Naive B cell (primary cell): Measurements from ENCODE around the gene CAMTA1. TPM values are rescaled to one million over a fixed set of nuclear protein-coding genes. Genes with fewer than 3 reads are reported as not detected.
A peak's percentile ranks its signal among the peaks of the same experiment; 100 is the strongest.
"Not testable (repeated sequence)": the region's sequence is repeated elsewhere in the genome, so short reads cannot be mapped to it uniquely, and the experiment has no call there.

Experiments used
- ATAC-seq, 2 donors: fragments of 150-1000 bp; cut with Tn5 transposase; 2 replicates each; pipeline ENCODE4 v1.10.0; 2021; ENCODE audit warnings: low read depth in 2 of 2, mild to moderate bottlenecking in 2 of 2, moderate library complexity in 2 of 2
- DNase-seq: peaks from one replicate; pipeline ENCODE4 v3.0.0; 2022
- H3K27ac Mint-ChIP-seq, 6 donors: one replicate each; pipeline ENCODE4 v1.8.0; 2020 to 2022; ENCODE audit warnings: mild to moderate bottlenecking in 6 of 6, mixed read lengths in 6 of 6, moderate library complexity in 5 of 6, inconsistent platforms in 2 of 6
- H3K27me3 Mint-ChIP-seq, 3 donors: one replicate each; pipeline ENCODE4 v1.8.0; 2021 to 2022; ENCODE audit warnings: mixed read lengths in 3 of 3, mild to moderate bottlenecking in 1 of 3
- H3K36me3 Mint-ChIP-seq, 2 donors: one replicate each; pipeline ENCODE4 v1.8.0; 2020 to 2022; ENCODE audit warnings: mixed read lengths in 2 of 2, inconsistent platforms in 1 of 2, mild to moderate bottlenecking in 1 of 2
- H3K4me1 Mint-ChIP-seq, 3 donors: one replicate each; pipeline ENCODE4 v1.8.0; 2020 to 2022; ENCODE audit warnings: mixed read lengths in 3 of 3, inconsistent platforms in 1 of 3, mild to moderate bottlenecking in 1 of 3, moderate library complexity in 1 of 3
- H3K4me3 Mint-ChIP-seq, 8 donors: one replicate each; pipeline ENCODE4 v1.8.0; 2020 to 2022; ENCODE audit warnings: mild to moderate bottlenecking in 8 of 8, mixed read lengths in 8 of 8, moderate library complexity in 8 of 8, inconsistent platforms in 2 of 8
- H3K9me3 Mint-ChIP-seq, 7 donors: one replicate each; pipeline ENCODE4 v1.8.0; 2020 to 2022; ENCODE audit warnings: mixed read lengths in 7 of 7, mild to moderate bottlenecking in 5 of 7, inconsistent platforms in 2 of 7, moderate library complexity in 1 of 7
- polyA plus RNA-seq, 6 donors: library from polyadenylated mRNA; unstranded; fragments of 300-500 nt; fragmentation: Illumina TruSeq; gene quantifications; one replicate each; pipeline ENCODE4 v1.2.3, GENCODE V29; 2021; ENCODE audit warnings: low read depth in 6 of 6

The CAMTA1 gene
- polyA plus RNA-seq, 6 donors from 2014 or later: 75.4 to 140 (median 88.8) TPM

DNA sequence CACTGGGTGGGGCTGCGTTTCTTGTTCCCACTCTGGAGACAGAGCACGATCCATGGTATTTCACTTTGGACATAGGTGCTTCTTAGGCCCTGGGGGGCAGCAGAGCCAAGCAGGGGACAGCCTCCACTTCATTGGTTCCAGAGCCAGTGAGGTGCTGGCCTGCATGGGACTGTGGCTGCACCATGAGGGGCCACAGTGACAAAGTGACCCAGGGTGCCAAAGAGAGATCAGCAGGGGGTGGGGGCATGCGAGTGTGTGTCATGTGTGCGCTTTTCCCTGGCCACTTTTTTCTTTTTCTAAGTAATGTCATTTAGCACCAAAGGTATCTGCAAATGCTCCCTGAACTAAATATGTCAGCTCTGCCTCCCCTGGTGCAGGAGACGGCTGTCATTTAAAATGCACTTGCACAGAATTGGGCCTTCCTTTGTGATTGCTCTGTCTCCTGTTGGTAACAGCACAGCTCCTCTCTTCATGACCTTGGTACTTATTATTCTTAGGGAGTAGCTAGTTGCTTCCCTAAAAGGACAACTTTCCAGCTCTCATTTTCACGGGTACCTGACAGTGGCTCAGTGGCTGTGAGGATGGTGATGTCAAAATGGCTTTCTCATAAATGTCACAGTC is 910.4 kb downstream of the CAMTA1 start:
- peaks cover 10 to 40% of the 10 kb centered on the region in 2 donors for H3K36me3 Mint-ChIP-seq
- no peak overlapping the region for H3K4me3 Mint-ChIP-seq
- no peaks in the 10 kb centered on the region for H3K4me1 Mint-ChIP-seq
- no peak for ATAC-seq
- no peak for DNase-seq
- H3K27ac Mint-ChIP-seq: peak overlapping the region in 1 of 6 donors; percentile 42
- H3K27me3 Mint-ChIP-seq: peaks cover 22 to 40% (median 37%) of the 10 kb centered on the region in 3 donors
- H3K9me3 Mint-ChIP-seq: peaks cover 9 to 25% (median 19%) of the 10 kb centered on the region in 7 donors

DNA sequence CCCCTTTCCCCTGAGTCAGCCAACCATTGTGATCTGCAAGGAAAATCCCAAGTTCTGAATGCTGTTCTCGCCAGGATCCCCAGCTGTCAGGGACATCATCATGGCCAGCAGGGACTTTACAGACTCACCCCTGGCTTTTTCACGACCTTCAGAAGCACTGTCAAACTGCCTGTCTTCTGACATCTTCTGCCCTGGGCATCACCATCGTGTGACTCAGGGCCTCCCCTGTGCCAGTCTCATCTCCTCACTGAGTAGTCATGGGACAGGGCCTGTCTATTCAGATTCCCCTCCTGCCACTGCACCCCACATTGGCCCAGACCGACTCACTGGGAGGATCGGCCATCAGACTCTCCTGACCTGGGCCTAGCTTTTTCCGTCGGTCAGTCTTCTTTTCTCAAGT is 913.4 kb downstream of the CAMTA1 start:
- H3K9me3 Mint-ChIP-seq: peaks cover 4 to 10% (median 5%) of the 10 kb centered on the region in 7 donors
- H3K4me1 Mint-ChIP-seq: peaks cover 0 to 6% (median 4%) of the 10 kb centered on the region in 3 donors
- DNase-seq (no peak), ATAC-seq (no peak)
- peaks cover 10 to 35% (median 22%) of the 10 kb centered on the region in 3 donors for H3K27me3 Mint-ChIP-seq
- H3K4me3 Mint-ChIP-seq: no peak overlapping the region
- no peak overlapping the region for H3K27ac Mint-ChIP-seq
- peaks cover 1 to 13% of the 10 kb centered on the region in 2 donors for H3K36me3 Mint-ChIP-seq

DNA sequence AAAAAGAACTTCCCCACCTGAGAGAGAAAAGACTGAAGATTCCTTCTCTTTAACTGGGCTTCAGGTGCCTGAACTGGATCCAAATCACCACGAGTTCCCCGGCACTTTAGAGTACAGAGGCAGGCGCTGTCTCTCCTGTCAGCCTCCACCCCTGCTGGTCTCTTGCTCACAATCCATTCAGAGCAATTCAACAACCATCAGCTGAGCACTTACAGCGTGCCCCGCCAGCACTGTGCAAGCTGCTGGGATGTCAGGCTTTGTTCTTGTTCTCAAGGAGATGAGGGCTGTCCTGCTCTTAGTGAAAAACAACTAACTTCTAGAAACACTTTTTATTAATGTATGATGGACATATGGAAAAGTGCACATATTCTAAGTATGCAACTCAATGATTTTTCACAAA is 917.1 kb downstream of the CAMTA1 start:
- peaks cover 14 to 48% (median 17%) of the 10 kb centered on the region in 3 donors for H3K27me3 Mint-ChIP-seq
- no peak overlapping the region for H3K27ac Mint-ChIP-seq
- H3K4me1 Mint-ChIP-seq: peaks cover 6 to 10% (median 8%) of the 10 kb centered on the region in 3 donors
- peak overlapping the region in 7 of 8 donors; percentile 25 to 92 (median 80) for H3K4me3 Mint-ChIP-seq
- H3K9me3 Mint-ChIP-seq: peaks cover 0 to 2% (median 0%) of the 10 kb centered on the region in 7 donors
- DNase-seq: no peak
- ATAC-seq: no peak
- no peaks in the 10 kb centered on the region for H3K36me3 Mint-ChIP-seq

DNA sequence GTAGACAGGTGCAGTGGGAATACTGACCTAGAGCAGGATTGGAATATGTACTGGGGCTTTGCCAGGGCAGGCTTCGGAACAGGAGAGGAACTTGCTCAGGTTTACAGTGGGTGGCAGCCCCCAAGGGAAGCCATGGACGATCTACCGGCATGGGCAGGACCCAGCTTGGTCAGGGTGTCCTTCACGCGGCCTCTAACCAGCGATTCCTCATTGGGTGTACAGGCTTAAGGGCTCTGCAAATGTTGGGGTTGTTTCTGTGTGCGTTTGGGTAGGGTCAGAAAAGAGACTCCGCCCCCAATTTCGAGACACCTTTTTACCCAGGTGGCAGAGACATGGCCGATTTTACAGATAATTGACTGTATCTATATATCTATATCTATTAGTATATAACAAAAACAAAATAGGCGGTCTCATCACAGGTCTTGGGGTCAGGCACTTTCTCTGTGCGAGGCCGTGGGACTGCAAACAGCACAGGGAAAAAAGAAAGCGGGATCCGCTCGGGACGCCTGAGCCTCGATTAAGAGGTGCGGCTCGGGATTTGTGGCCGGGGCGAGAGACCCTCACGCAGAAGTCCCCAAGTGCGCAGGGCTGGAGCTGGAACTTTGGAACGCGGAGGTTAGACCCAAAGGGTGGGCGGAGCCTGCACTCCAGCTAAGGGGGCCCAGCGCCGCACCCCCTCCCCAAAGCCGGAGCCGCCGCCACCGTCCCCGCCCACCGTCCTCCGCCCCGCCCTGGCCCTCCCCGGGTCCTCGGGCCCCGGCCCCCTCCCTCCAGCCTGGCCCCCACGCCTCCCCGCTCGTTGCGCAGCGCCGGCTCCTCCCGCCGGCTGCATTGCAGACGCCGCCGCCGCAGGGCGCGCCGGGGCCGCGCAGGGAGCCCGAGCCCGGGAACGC is 918.3 kb downstream of the CAMTA1 start:
- peak overlapping the region; percentile 80 to 92 (median 86) for H3K4me3 Mint-ChIP-seq
- peaks cover 17 to 56% (median 17%) of the 10 kb centered on the region in 3 donors for H3K27me3 Mint-ChIP-seq
- peaks cover 6 to 10% (median 8%) of the 10 kb centered on the region in 3 donors for H3K4me1 Mint-ChIP-seq
- ATAC-seq (peak; percentile 28 to 30), DNase-seq (no peak)
- peak overlapping the region in 4 of 6 donors; percentile 8 to 74 (median 40) for H3K27ac Mint-ChIP-seq
- H3K9me3 Mint-ChIP-seq: peaks cover 0 to 2% (median 0%) of the 10 kb centered on the region in 7 donors
- H3K36me3 Mint-ChIP-seq: no peaks in the 10 kb centered on the region

DNA sequence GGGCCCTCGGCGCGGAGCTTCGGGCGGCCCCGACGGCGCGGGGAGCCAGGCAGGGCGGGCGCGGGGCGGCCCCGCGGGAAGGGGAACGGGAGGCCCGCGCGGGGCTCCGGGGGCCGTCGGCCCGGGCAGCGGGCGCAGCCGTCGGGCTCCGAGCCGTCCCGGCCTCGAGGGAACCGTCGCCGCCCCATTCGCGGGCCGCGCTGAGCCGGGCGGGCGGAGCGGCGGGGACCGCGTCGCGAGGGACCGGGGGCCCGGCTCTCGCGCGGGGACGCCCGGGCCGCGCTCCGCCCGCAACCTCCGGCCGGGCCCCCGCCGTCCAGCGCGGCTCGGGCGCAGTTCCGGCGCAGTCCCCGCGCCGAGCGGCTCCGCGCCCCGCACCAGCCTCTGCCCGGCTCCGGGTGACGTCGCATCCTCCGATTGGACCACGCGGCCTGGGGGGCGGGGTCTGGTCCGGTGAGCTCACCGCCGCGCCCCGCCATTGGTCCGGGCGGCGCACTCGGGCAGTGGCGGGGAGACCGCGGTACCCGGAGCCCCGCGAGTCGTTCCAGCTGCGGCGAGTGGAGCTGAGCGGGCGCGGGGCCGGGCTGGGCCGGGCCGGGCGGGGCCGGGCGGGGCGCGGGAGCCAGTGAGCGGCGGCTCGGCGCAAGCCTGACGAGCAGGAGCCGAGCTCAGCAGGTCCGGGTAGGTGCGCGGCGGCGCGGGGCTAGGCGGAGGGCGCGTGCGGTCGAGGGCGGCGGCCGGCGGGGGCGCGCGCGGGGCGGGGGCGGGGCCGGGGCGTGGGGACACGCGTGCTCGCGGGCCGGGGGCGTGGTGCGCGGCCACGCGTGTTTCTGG is 919.2 kb downstream of the CAMTA1 start:
- H3K9me3 Mint-ChIP-seq: peaks cover 0 to 2% (median 0%) of the 10 kb centered on the region in 7 donors
- ATAC-seq: peak; percentile 90 to 91
- peaks cover 6 to 10% (median 8%) of the 10 kb centered on the region in 3 donors for H3K4me1 Mint-ChIP-seq
- peaks cover 17 to 60% (median 17%) of the 10 kb centered on the region in 3 donors for H3K27me3 Mint-ChIP-seq
- no peaks in the 10 kb centered on the region for H3K36me3 Mint-ChIP-seq
- peak; percentile 95 for DNase-seq
- H3K27ac Mint-ChIP-seq: peak overlapping the region in 3 of 6 donors; percentile 83 to 98 (median 97)
- peak overlapping the region; percentile 47 to 92 (median 85) for H3K4me3 Mint-ChIP-seq

DNA sequence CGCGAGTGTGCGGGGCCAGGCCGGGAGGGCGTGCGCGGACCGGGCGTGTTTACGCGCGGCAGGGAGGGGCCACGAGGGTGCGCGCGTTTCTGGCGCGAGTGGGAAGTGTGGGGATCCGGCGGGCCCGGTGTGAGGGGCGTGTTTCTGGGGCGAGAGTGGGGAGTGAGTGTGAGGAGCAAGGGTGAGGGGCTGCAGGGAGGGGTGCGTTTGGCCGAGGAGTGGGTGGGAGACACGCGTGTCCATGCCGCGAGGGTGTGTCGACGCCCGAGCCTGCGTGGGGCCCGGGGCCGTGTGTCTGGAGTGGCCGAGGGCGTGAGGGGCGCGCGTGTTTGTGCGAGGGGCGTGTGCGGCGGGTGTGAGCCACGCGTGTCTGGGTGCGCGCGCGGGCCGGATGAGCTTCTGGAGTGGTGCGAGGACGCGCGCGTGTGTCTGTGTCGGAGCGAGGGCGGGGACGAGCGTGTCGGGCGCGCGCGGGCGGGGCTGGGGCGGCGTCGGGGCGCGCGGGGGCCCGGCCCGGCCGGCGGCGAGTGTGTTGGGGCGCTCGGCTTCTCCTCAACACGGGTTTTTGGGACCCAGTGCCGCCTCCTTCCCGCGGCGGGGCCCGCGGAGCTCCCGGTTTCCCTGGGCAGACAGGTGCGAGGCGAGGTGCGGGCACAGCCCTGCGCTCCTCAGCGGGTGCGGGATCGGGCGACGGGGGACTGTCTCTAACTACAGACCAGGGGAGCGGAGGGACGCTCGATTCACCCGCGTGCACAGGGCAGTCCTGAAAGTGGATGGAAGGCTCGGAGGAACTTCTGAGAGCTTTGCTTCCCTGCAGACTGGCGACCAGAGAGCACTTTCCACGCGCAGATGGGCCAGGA is 920.0 kb downstream of the CAMTA1 start:
- Mint-ChIP-seq H3K36me3 (no peaks in the 10 kb centered on the region), H3K27ac (peak overlapping the region; percentile 75 to 98 (median 86)), H3K4me1 (peaks cover 6 to 10% (median 8%) of the 10 kb centered on the region in 3 donors), H3K4me3 (peak overlapping the region; percentile 83 to 92 (median 88)), H3K9me3 (peaks cover 0 to 2% (median 0%) of the 10 kb centered on the region in 7 donors), H3K27me3 (peaks cover 17 to 60% (median 17%) of the 10 kb centered on the region in 3 donors)
- peak; percentile 7 to 13 for ATAC-seq
- DNase-seq: peak; percentile 39

DNA sequence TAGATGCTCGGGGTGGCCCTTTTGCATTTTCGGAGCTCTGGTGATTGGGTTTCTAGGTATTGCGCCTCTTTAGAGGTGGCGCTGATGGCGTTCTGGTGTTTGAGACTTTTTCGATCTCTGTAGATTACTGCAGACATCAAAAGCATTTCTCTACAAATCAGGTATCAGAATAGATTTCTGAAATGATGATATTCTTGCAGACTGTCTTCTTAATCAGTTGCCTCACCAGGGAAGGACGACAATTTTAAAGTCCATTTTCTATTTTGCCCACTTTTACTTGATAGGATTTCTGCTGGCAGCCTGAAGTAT is 920.6 kb downstream of the CAMTA1 start:
- H3K4me3 Mint-ChIP-seq: peak overlapping the region; percentile 83 to 92 (median 87)
- H3K27ac Mint-ChIP-seq: peak overlapping the region in 5 of 6 donors; percentile 32 to 87 (median 67)

DNA sequence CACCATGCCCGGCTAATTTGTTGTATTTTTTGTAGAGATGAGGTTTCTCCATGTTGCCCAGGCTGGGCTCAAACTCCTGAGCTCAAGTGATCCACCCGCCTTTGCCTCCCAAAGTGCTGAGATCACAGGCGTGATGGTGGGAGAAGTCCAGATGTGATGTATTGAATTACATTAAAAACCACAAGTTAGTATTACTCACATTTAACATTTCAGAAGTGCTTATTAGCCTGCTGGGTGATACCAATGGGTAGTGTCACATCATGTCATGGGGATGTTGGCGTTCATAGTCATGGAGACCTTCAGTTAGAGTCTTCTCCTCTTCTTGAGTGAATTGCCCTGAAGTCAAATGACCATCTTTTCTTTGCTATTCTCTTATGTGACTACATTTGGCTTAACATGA is 922.3 kb downstream of the CAMTA1 start:
- H3K4me1 Mint-ChIP-seq: peaks cover 6 to 10% (median 8%) of the 10 kb centered on the region in 3 donors
- peaks cover 0 to 2% (median 0%) of the 10 kb centered on the region in 7 donors for H3K9me3 Mint-ChIP-seq
- DNase-seq (no peak), ATAC-seq (no peak)
- peak overlapping the region in 3 of 8 donors; percentile 51 to 80 (median 54) for H3K4me3 Mint-ChIP-seq
- no peak overlapping the region for H3K27ac Mint-ChIP-seq
- no peaks in the 10 kb centered on the region for H3K36me3 Mint-ChIP-seq
- peaks cover 15 to 45% (median 24%) of the 10 kb centered on the region in 3 donors for H3K27me3 Mint-ChIP-seq

More for the DNA sequence above, 920.6 kb downstream of the CAMTA1 start:
- ATAC-seq (no peak), DNase-seq (no peak)
- Mint-ChIP-seq H3K27me3 (peaks cover 17 to 60% (median 20%) of the 10 kb centered on the region in 3 donors), H3K36me3 (no peaks in the 10 kb centered on the region), H3K4me1 (peaks cover 6 to 10% (median 8%) of the 10 kb centered on the region in 3 donors), H3K9me3 (peaks cover 0 to 2% (median 0%) of the 10 kb centered on the region in 7 donors)

DNA sequence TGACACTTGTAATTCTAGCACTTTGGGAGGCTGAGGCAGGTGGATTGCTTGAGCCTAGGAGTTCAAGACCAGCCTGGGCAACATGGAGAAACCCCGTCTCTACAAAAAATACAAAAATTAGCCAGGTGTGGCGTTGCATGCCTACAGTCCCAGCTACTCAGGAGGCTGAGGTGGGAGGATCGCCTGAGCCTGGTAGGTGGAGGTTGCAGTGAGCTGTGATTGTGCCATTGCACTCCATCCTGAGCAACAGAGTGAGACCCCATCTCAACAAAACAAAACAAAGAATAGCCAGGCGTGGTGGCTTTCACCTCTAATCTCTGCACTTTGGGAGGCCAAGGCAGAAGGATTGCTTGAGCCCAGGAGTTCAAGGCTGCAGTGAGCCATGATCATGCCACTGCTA is 922.8 kb downstream of the CAMTA1 start:
- Mint-ChIP-seq H3K27ac (peak overlapping the region in 1 of 6 donors; percentile 36), H3K27me3 (peaks cover 10 to 45% (median 20%) of the 10 kb centered on the region in 3 donors), H3K4me3 (peak overlapping the region in 1 of 8 donors; percentile 54)
- DNase-seq, ATAC-seq, H3K9me3 Mint-ChIP-seq, H3K4me1 Mint-ChIP-seq, H3K36me3 Mint-ChIP-seq: not testable (repeated sequence)

DNA sequence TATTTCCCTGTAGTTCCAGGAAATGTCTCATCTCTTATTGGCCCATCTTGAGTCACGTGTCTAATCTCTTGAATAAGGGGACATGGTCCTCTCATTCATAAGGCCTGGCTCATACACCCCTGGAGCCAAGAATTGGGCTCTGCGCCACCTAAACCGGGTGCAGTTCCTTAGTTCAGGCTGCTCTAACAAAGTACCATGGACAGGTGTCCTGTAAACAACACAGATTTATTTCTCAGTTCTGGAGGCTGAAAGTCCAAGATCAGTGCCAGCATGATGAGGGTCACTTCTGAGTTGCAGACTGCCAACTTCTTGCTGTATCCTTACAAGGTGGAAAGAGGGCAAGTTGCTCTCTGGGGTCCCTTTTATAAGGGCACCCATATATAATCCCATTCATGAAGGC is 925.6 kb downstream of the CAMTA1 start:
- ATAC-seq (no peak), DNase-seq (no peak)
- Mint-ChIP-seq H3K36me3 (no peaks in the 10 kb centered on the region), H3K4me3 (no peak overlapping the region), H3K27ac (no peak overlapping the region), H3K9me3 (no peaks in the 10 kb centered on the region), H3K27me3 (peaks cover 3 to 34% (median 18%) of the 10 kb centered on the region in 3 donors), H3K4me1 (peaks cover 0 to 2% (median 1%) of the 10 kb centered on the region in 3 donors)

DNA sequence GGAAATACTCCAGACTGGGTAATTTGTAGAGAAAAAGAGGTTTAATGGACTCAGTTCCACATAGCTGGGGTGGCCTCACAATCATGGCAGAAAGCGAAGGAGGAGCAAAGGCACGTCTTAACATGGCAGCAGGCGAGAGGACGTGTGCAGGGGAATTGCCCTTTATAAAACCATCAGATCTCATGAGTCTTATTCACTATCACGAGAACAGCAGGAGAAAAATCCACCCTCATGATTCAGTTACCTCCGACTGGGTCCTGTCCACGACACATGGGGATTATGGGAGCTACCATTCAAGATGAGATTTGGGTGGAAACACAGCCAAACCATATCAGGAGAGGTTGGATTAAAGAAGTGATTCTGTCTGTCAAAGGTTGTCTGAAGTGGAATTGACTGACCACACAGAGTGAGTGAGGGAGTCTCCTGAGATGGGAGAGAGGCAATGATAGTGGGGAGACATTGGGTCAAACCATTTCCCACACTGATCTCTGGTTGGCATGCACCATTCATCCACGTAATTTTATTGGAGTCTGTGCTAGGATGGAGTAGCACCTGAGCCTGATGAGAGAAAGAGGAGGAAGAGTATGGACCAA is 927.6 kb downstream of the CAMTA1 start:
- DNase-seq (no peak), ATAC-seq (no peak)
- Mint-ChIP-seq H3K9me3 (no peaks in the 10 kb centered on the region), H3K27me3 (peaks cover 0 to 20% (median 7%) of the 10 kb centered on the region in 3 donors), H3K4me3 (no peak overlapping the region), H3K27ac (peak overlapping the region in 1 of 6 donors; percentile 21), H3K36me3 (no peaks in the 10 kb centered on the region), H3K4me1 (no peaks in the 10 kb centered on the region)

DNA sequence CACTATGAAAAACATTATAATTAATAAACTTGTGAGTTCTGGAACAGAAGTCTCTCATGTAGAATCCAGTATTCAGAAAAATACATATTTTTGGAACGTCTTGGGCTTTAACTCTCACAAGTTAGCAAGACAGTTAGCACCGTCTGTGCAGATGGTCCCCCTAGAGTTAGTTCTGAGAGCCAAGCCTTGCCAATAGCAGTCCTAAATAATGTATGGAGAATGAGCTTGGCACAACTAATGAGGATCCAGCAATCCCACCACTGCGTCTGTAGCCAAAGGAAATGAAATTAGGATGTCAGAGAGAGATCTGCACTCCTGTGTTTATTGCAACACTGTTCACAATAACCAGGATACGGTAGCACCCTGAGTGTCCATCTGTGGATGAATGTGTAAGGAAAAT is 931.3 kb downstream of the CAMTA1 start:
- H3K4me3 Mint-ChIP-seq: no peak overlapping the region
- ATAC-seq (no peak), DNase-seq (no peak)
- no peaks in the 10 kb centered on the region for H3K9me3 Mint-ChIP-seq
- peaks cover 4 to 27% (median 14%) of the 10 kb centered on the region in 3 donors for H3K27me3 Mint-ChIP-seq
- peak overlapping the region in 1 of 6 donors; percentile 23 for H3K27ac Mint-ChIP-seq
- peaks cover 0 to 5% of the 10 kb centered on the region in 2 donors for H3K36me3 Mint-ChIP-seq
- no peaks in the 10 kb centered on the region for H3K4me1 Mint-ChIP-seq
